Nephron (organoid): Measurements from ENCODE around the gene ANKRD11.
"Not testable (repeated sequence)": the region's sequence is repeated elsewhere in the genome, so short reads cannot be mapped to it uniquely, and the experiment has no call there.

ENCODE experiments used
- H3K27ac Mint-ChIP-seq, 3 experiments: 2 replicates each; pipeline ENCODE4 v1.8.0; 2020; ENCODE audit warnings: mixed read lengths in 3 of 3, mild to moderate bottlenecking in 2 of 3, moderate library complexity in 1 of 3
- H3K27me3 Mint-ChIP-seq: 2 replicates; pipeline ENCODE4 v1.8.0; 2021; ENCODE audit warnings: low read depth, mild to moderate bottlenecking, moderate library complexity, mixed read lengths
- H3K36me3 Mint-ChIP-seq: 2 replicates; pipeline ENCODE4 v1.8.0; 2020; ENCODE audit warnings: low read depth, mixed read lengths
- H3K4me1 Mint-ChIP-seq: 2 replicates; pipeline ENCODE4 v1.8.0; 2020; ENCODE audit warnings: mixed read lengths
- H3K4me3 Mint-ChIP-seq, 3 experiments: 2 replicates each; pipeline ENCODE4 v1.8.0; 2020; ENCODE audit warnings: mild to moderate bottlenecking in 3 of 3, mixed read lengths in 3 of 3, moderate library complexity in 2 of 3
- H3K9me3 Mint-ChIP-seq: 2 replicates; pipeline ENCODE4 v1.8.0; 2020; ENCODE audit warnings: mixed read lengths
- TF ChIP-seq, protein P1 (sequence below), 3 experiments: fragments of 200-600 bp; sonication (generic); IDR thresholded peaks; one replicate each; pipeline ENCODE4 v1.5.0; 2021; ENCODE audit warnings: antibody characterized with exemption in 3 of 3; ENCODE audit not compliant: unreplicated experiment in 3 of 3

Gene ANKRD11

DNA sequence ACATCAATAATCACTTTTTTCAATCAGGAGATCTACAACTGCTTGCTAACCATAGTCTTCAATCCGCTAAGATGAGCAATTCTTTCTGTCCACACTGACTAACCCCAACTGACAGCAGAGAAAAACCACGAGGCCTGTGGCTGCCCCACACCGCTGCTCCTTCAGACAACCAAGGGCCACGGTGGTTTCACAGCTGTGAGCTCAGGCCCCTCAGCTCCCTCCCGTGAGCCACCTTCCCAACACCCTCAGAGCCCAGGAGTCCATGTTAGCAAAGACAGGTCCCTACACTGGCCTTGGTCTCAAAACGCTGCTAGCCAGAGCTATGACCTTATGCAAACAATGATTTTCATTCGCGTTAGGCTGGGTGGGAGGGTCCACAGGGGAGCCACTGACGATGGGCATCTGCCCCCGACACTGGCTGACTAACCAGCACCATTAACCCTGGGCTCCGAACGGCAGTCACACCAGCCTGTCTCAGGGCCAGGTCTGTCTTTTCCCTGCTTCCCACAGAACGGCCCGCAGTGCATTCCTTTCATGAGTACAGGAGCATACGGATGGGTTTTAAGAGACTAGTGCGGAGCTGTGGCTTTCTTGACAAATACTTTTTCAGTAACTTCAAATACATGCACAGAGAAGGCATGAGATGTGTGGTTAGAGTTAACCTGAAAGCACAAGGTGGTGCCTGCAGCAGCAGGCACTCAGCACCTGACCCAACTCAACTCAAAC lies 67.3 kb downstream of the ANKRD11 start:
- H3K27me3 Mint-ChIP-seq: no peaks in the 10 kb centered on the region
- peak overlapping the region; percentile 16 to 44 (median 40) for H3K27ac Mint-ChIP-seq
- H3K9me3 Mint-ChIP-seq: no peaks in the 10 kb centered on the region
- no peak overlapping the region for H3K4me3 Mint-ChIP-seq
- peaks cover 53% of the 10 kb centered on the region for H3K4me1 Mint-ChIP-seq
- TF ChIP-seq, protein P1, sequence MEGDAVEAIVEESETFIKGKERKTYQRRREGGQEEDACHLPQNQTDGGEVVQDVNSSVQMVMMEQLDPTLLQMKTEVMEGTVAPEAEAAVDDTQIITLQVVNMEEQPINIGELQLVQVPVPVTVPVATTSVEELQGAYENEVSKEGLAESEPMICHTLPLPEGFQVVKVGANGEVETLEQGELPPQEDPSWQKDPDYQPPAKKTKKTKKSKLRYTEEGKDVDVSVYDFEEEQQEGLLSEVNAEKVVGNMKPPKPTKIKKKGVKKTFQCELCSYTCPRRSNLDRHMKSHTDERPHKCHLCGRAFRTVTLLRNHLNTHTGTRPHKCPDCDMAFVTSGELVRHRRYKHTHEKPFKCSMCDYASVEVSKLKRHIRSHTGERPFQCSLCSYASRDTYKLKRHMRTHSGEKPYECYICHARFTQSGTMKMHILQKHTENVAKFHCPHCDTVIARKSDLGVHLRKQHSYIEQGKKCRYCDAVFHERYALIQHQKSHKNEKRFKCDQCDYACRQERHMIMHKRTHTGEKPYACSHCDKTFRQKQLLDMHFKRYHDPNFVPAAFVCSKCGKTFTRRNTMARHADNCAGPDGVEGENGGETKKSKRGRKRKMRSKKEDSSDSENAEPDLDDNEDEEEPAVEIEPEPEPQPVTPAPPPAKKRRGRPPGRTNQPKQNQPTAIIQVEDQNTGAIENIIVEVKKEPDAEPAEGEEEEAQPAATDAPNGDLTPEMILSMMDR (IDR thresholded peaks at IDR 0.05; ENCODE audit: unreplicated experiment in 3 of 3): no peak
- H3K36me3 Mint-ChIP-seq: peaks cover 14% of the 10 kb centered on the region

DNA sequence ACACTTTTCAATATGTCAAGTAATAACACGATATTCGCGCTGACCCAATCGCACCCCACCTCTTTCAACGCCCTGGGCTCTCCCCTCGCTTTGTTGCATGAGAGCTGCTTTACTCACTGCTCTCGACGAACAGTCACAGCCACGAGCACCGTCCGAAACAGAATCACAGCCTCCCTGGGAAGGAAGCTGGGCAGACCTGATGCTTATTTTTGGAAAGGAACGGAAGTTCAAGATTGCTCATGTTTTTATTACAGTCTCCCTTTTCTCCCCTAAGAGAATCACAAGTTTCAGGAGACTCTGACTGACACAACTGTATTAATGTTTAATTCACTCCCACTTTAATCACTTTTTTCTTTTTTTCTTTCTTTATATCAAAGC lies 67.8 kb downstream of the ANKRD11 start:
- Mint-ChIP-seq H3K36me3 (peaks cover 16% of the 10 kb centered on the region), H3K27ac (peak overlapping the region; percentile 16 to 44 (median 38)), H3K27me3 (no peaks in the 10 kb centered on the region), H3K9me3 (no peaks in the 10 kb centered on the region), H3K4me1 (peaks cover 54% of the 10 kb centered on the region), H3K4me3 (no peak overlapping the region)
- TF ChIP-seq, protein P1 (IDR thresholded peaks at IDR 0.05; ENCODE audit: unreplicated experiment in 3 of 3): no peak

DNA sequence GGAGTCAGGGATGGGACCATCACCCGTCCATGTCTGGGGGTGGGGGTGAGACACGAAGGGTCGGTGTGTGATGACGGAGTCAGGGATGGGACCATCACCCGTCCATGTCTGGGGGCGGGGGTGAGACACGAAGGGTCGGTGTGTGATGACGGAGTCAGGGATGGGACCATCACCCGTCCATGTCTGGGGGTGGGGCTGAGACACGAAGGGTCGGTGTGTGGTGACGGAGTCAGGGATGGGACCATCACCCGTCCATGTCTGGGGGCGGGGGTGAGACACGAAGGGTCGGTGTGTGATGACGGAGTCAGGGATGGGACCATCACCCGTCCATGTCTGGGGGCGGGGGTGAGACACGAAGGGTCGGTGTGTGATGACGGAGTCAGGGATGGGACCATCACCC lies 69.1 kb downstream of the ANKRD11 start:
- not testable (repeated sequence) for H3K9me3 Mint-ChIP-seq, H3K27ac Mint-ChIP-seq, H3K4me3 Mint-ChIP-seq, H3K27me3 Mint-ChIP-seq
- H3K4me1 Mint-ChIP-seq: peaks cover 53% of the 10 kb centered on the region
- peaks cover 19% of the 10 kb centered on the region for H3K36me3 Mint-ChIP-seq

DNA sequence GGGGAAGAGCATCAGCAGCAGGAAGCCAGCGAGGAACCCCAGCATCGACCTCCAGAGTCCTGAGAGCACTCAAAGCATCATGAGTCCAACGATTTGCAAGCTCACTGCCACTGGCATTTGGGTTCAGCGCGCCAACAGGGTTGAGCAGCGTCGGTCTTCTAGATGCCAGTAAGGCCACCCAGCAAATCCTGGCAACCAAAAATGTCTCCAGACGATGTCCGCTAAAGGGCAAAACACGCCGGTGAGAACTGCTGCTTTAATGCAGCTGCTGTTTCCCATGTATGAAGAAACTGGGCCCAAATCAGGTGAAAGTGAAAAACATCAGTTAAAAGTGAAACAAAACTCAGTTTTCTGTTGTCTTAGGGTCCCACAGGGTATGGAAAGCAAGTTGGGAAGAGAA lies 70.2 kb downstream of the ANKRD11 start:
- Mint-ChIP-seq H3K27ac (peak overlapping the region in 1 of 3 experiments; percentile 46), H3K4me1 (peaks cover 51% of the 10 kb centered on the region), H3K9me3 (no peaks in the 10 kb centered on the region), H3K4me3 (no peak overlapping the region), H3K36me3 (peaks cover 18% of the 10 kb centered on the region), H3K27me3 (no peaks in the 10 kb centered on the region)
- TF ChIP-seq, protein P1 (IDR thresholded peaks at IDR 0.05; ENCODE audit: unreplicated experiment in 3 of 3): no peak

DNA sequence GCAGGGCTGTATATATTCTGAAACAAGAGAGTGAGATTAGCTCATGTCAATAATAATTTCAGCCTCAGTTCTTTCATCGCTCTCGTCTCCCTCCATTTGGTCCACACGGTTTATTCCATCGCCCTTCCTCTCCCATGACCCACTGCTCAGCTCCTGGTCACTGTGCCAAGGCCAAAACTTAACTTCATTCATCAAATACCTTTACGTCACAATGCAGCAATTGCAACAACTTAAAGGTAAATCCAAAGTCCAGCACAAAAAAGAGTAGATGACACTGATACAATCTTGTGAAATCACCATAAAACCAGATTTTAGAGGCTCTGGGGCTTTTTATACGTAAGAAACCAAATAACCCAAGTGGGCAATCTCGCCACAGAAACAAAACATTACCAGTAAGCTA lies 72.0 kb downstream of the ANKRD11 start:
- Mint-ChIP-seq H3K9me3 (no peaks in the 10 kb centered on the region), H3K27me3 (no peaks in the 10 kb centered on the region), H3K27ac (no peak overlapping the region), H3K4me1 (peaks cover 44% of the 10 kb centered on the region), H3K36me3 (peaks cover 12% of the 10 kb centered on the region), H3K4me3 (no peak overlapping the region)
- TF ChIP-seq, protein P1 (IDR thresholded peaks at IDR 0.05; ENCODE audit: unreplicated experiment in 3 of 3): no peak

DNA sequence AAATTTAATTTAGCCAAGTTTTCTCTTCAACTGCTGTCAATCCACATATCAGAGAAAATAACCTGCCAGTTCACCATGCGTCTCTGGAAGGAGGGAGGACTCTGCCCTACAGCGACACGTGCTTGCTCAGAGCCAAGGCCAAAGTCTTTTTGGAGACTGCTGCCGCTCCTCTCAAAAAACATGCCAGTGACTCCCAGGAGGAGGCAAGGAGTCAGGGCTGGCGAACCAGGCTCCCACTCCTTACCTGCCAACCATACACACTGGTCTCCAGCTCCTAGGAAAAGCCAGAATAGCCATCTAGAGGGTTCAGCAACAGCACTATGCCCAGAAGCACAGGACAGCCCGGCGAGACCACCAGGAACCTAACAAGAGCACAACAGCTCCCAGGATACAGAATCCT lies 73.0 kb downstream of the ANKRD11 start:
- H3K4me3 Mint-ChIP-seq: no peak overlapping the region
- H3K27ac Mint-ChIP-seq: peak overlapping the region in 1 of 3 experiments; percentile 24
- peaks cover 44% of the 10 kb centered on the region for H3K4me1 Mint-ChIP-seq
- no peaks in the 10 kb centered on the region for H3K27me3 Mint-ChIP-seq
- peaks cover 12% of the 10 kb centered on the region for H3K36me3 Mint-ChIP-seq
- H3K9me3 Mint-ChIP-seq: no peaks in the 10 kb centered on the region
- TF ChIP-seq, protein P1 (IDR thresholded peaks at IDR 0.05; ENCODE audit: unreplicated experiment in 3 of 3): no peak
